ENCODE data around the gene HS6ST2. TPM values are rescaled to one million over a fixed set of nuclear protein-coding genes. Genes with fewer than 3 reads are reported as not detected.
A peak's percentile ranks its signal among the peaks of the same experiment; 100 is the strongest.

HS6ST2 gene
- total RNA-seq, 1 donor from 2014 or later = 1.2 TPM

DNA sequence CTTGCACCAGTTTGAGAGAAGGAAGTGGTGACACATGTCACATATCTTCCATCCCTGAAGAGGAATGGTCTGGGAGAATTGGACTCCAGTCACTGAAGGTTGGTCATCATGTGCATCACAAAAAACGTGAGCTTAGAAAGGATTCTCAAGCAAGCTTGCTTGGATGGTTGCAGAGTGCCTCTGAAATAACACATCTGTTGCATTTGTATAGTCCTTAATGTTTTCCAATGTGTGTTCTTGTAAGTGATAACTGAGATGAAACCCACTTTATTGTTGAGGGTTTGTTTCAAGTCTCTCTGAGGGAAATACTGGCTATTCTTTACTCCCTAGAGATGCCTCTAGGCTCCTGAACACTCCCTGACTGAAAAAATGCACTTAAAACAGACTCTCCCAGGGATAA, 285.1 kb downstream of the HS6ST2 start:
- no peak for DNase-seq (ENCODE audit: low spot score)

DNA sequence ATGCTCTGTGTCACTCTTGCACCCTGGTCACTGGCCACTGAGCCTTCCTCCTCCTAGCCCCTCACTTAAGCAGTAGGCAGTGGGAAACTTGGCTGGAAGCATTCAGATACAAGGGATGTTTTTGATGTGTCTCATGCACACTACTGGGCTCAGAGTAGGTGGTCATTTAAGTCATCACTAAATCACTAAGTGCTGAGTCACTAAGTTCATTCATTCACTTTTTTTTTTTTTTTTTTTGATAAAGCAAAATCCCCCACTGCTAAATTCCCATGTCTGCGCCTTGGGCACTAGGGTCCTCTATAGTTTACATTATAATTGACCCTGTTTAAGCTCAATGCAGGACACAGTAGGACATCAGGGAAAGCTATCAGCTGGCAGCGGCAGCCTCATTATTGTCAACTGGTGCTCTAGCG, 287.2 kb downstream of the HS6ST2 start:
- DNase-seq (ENCODE audit: low spot score) = no peak

DNA sequence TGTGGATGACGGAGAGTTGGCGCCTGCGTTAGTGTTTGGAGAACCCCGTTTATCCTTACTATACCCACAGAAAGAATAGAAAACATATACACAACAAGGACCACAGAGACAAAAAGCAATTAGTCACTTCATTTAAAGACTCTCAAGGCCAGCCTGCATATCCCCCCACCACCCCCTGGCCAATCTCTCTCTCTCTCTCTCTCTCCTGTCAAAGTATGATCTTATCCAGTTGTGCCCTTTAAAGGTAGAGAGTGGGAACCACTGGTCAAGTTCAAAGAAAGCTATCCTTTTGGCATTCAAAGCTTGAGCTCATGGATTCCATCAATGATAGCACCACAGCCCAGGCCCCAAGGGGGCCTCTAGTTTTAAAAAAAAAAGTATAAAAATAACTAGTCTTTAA, 289.3 kb downstream of the HS6ST2 start:
- DNase-seq (ENCODE audit: low spot score) = no peak

DNA sequence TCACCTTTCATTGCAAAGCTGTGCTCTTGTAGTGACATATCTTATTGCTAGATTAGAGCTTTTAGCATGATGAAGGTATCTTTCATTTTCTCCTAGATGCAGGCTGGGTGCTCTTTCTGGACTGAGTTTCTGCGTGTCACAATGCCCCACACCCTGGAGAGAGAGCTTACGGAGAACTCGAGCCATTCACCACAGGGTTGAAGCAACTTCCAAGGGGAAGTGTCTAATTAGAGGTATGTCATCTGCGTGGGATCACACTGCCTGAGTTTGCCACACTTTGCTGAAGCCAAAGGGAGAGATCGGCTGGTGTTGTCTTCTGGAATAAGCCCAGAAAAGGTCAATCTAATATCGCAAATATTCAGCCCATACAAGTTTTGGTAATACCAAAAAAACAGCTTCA, 290.3 kb downstream of the HS6ST2 start:
- DNase-seq (ENCODE audit: low spot score) = no peak

DNA sequence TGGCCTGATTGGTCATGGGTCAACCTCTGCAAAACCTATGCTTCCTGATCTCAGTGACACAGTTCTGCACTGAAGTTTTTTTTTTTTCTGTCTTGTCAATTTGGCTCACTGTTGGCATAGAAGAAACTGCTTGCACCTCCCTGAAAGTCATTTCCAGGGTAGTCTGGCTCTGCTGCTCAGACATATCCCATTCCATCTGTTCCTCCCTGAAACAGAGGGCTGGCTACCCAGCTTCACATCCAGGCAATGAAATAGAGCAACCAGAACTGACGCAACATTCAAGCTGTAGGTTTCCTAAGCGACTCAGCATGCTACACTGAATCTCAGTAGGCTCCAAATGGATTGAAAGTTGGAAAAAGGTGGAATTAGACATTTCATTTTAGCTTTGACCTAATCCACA, 292.8 kb downstream of the HS6ST2 start:
- DNase-seq (ENCODE audit: low spot score) = no peak

DNA sequence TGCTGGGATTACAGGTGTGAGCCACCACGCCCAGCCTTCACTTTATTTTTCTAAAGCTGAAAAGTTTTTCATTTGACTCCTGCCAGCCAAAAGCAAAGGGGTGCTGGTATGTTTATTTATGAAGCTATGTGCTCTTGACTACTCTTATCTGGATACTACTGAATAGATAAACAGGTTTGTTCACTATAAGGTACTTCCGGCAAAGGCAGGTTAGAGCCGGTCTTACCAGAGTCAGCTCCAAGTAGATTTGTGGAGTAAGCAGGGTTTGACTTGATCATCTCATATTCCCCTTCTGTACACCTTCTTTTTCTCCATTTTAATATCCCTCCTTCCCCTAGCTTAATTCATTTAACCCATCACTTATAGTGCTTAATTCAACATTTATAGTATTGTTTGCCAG, 294.2 kb downstream of the HS6ST2 start:
- DNase-seq (ENCODE audit: low spot score) = no peak

DNA sequence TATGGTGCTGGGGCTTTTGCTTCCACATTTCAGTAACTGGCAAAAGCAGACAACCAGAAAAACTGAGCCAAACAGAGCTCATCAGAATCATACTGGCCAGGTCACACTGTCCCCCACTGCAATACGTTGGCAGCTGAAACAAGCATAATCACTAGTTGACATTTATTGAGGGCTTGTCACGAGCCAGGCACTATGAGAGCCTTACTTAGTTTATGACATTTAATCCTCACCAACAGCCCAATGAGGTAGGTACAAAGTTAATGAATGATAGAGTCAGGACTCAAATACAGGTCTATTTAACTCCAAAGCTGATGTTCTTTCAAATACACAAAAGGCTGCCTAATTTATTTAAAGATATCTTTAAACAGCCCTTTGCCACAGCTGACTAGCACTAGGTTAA, 295.6 kb downstream of the HS6ST2 start:
- DNase-seq (ENCODE audit: low spot score) = no peak

DNA sequence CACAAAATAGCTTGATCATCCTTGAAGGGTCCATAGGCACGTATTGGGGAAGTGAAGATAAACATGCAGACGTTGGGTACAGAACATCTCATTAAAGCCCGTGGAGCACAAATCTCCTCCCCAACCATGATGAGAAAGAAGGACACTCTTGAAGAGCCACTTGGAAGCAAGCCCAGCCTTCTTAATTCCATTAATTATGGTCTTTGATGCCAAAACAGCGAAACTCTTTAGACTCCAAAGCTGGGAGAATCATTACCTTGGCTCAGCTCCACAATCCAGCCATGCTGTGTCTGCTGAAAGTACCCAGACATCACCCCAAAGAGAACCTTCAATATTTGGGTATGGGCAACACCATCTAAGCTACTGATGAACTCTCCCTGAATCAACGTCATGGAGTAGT, 300.6 kb downstream of the HS6ST2 start:
- DNase-seq (ENCODE audit: low spot score) = no peak

DNA sequence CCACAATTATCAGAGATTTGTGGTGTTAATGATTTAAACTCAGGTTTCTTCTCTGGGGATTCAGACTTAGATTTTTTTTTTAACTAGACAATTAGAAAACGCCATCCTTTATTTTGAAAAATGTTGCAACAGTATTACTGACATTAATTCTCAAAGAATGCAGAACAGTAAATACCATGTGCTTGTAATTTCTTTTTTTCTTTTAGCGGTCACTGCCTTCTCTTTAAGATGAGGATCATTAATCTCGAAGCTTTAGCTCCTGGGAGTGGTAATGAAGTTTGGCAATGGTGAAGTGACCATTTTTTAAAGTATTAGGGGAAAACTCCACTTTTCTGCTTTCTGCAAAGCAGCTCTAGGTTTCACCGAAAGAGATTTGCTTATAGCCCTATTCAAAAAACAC, 305.6 kb downstream of the HS6ST2 start:
- no peak for DNase-seq (ENCODE audit: low spot score)

DNA sequence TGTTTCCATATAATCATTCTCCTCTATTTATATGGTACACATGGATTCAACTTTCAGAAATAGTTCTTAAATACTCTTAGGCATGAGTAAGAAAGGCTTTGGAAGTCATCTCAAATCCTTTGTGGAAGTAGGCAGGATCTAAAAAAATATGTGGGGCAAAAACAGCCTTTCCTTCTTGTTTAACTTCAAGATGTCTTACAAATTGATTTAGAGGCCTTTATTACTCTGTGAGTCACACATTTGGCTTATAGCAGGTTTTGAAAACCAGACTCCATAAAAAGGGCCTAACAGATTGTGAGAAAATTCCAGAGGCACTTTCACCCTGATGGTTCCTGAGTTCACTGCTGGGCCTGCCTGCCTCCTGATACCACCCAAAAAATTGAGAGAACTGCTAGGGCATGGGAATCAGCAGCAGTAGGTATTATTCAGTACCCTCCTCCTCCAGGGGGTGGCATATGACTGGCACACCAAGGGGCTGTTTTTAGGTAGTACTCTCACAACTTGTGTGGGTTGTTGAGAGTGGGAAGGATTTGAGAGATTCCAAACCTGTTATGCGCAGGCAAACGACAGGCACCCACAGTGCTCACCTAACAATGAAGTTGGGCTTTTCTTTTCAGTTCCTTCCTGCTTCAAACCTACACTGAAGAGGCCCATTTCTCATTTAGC, 306.9 kb downstream of the HS6ST2 start:
- DNase-seq (ENCODE audit: low spot score) = no peak

DNA sequence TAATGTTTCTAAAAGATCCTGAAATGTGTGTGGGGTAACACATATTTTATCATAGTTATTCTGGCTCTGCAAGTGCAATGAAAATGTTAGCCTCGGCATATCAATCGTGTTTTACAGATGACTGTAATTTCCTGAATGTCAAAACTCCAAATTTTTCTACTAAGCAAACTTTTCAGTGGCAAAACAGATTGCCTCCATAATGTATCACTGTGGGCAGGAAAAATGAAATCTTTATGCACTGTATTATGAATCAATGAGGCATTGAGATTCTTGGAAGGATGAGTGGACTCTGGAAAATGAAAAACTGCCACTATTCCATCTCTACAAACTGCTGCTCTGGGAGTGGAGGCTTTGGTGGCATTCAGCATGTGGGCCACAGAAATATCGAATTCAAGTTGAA, 309.5 kb downstream of the HS6ST2 start:
- DNase-seq (ENCODE audit: low spot score) = no peak

DNA sequence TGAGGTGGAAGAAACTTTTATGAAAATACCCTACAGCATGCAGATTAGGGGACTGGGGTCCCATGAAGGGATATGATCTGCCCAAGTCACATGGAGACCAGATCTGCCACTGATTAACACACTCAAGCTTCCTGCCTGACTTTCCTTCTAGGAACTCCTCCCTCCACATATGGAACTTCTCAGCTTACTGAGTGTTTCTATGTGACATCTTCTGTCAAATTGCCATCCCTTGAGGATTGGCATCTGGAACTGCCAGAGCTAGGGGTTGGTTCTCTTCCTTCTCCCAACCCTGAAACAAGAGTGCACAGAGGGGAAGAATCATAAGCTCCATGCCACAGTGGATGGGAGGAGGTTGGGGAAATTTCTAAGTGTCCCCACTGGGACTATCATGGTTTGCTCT, 319.0 kb downstream of the HS6ST2 start:
- DNase-seq (ENCODE audit: low spot score) = no peak

DNA sequence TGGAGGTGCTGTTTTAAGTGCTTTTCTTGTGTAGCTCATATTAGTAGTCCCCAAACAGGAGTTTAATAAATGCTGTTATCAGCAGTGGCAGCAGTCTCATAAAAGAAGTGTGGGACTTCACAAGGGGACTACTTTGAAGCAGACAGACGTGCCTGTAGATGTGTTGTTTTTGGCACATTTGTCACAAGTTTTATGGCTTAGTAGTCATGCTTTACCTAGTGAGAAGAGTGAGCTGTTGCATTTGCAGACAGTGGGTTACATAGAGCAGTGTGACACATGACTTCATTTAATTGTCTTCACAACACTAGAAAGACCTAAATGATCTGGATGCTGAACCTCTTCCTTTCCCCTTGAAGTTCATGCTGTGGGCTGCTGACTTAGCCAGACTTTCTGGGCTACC, 320.1 kb downstream of the HS6ST2 start:
- no peak for DNase-seq (ENCODE audit: low spot score)

DNA sequence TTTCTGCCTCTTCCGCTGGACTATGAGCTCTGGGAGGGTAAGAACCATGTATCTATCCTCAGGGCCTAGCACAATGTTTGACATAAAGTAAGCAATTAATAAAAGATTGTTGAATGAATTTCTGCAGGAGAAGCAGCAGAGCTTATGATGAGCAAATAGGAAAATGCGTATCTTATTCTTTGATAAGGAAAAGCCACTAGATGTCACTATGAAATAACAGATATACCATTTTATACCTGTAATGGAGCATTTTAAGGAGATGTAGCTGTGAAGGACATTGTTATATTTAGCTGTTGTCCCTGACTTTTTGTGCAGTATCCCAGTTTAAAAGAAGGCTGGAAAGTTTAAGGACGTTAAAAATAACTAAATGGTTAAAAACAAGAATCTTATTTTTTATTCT, 322.3 kb downstream of the HS6ST2 start:
- no peak for DNase-seq (ENCODE audit: low spot score)

DNA sequence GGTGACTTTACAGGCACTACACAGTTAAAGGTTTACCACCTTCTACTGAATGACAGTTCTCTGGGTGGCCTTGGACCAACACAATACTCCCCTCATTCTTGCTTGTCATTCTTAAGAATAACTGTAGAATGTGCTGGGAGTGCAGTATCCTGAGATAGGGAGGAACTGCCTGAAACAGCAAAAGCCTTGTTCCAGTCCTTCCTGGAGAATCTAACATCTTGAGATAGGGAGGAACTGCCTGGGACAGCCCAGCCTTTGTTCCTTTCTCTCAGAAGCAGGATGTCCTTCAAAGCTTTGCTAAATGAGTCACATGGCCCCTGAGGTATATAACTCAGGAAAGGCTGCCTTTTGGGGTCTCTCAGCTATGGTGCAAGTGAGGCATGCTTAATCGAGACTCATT, 323.9 kb downstream of the HS6ST2 start:
- no peak for DNase-seq (ENCODE audit: low spot score)

DNA sequence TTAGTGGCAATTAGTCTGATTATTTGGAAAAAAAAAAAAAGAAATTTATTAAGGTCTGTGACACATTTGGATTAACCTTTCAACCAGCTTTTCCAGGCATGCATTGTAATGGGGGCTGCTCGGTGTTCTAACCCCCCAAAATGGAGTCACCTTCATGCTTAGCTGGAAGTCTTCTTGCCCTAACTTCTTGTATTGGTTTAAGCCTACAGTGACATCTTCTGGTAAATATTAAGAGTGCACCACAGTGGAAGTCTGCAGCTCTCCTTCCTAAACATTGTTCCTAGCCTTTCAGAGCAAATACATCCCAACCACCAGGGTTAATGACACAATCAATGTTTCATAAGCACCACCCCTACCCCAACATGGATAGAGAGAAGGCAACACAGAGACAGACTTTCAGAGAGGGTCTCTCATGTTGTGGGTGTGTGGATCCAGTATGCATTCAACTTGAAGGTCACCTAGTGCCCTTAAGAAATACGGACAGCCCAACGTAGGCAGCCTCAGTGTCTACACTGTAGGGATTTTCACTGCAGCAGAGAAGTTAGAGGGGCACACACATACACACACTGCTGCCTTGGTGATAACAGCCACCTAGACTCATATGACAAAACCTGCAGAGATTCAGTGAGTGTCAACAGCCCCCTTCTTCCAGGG, 326.7 kb downstream of the HS6ST2 start:
- DNase-seq (ENCODE audit: low spot score) = no peak

DNA sequence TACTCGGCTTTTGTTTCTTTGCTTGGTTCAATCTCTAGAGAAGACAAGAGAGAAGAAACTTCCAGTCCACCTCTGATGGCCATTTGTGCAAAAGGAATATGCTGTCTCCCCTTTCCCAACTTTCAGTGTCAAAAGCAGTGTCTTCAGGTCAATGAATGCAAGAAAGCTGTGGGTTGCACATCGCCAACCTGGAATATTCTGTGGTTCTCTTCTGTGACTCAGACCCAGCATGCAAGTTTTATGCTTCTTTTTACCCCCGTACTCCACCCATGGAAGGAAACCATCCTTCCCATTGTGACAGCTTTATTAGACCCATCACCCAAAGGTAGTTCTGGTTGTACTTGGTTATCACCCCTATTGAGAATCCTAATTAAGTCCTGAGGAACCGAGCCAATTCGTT, 334.0 kb downstream of the HS6ST2 start:
- no peak for DNase-seq (ENCODE audit: low spot score)

DNA sequence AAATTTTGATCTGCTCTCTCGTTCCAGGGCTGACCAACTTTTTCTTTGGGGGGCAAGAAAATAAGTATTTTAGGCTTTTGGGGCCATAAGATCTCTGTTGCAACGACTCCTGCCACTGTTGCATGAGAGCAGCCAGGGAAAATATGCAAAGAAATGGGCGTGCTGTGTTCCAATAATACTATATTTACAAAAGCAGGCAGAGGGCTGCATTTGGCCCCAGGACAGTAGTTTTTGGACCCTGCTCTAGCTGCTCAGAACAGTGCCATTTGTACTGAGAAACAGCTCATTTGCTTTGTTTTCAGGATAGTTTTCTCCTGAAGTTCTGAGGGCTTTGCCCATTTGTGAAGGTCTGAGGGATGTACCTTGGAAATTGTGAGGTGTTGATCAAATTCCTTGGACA, 334.5 kb downstream of the HS6ST2 start:
- no peak for DNase-seq (ENCODE audit: low spot score)

DNA sequence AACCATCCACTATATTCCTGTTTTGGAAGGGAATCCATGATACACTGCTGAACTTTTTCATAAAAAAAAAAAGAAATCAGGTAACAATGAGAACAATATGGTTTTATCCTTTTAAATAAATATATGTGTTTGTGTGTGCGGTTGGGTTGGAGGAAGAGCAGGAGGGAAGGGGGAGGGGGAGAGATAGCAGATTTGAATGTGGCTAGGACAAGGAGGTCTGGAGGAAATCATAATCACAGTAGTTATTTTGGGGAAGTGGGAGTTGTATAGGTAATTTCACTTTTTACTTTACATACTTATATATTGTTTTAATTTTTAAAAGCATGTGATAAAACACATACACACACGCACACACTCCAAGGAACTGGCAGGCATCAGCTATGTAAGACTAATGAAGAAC, 335.1 kb downstream of the HS6ST2 start:
- no peak for DNase-seq (ENCODE audit: low spot score)

DNA sequence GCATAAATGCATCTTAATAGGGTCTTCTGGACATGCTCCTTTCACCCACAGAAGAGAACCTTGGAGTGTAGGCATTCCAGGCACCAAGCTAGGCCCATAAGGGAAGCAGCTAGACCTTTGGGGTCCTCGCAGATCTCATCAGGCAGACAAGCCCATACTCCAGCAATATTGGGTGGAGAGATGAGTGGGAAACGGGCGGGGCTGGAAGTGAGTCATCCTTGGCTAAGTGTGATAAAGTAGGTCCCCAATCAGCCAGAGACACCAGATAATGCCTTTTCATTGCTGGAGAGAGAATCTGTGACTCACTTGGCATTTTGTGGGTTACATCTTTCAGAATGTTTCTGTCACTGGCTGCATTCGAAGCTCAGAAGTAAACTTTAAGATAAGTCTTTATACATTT, 336.3 kb downstream of the HS6ST2 start:
- no peak for DNase-seq (ENCODE audit: low spot score)

DNA sequence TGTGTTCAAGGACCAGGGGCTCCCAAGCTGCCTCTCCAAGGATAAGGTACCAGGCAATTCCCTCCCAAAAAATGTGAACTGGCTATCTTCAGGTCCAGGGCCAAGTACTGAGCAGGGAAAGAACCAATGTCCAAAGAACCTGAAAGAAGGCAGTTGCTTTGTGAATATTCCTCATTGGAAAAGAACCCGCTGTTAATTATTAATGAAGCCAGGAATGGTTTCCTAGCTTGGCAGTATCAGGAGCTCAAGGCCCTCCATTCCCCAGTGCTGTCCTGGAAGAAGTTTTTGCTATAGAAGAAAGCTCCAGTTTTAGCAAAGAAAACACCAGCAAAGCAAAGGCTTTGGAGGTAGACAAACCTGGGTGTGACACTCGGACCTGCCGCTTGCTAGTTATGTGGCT, 339.6 kb downstream of the HS6ST2 start:
- DNase-seq (ENCODE audit: low spot score) = no peak

DNA sequence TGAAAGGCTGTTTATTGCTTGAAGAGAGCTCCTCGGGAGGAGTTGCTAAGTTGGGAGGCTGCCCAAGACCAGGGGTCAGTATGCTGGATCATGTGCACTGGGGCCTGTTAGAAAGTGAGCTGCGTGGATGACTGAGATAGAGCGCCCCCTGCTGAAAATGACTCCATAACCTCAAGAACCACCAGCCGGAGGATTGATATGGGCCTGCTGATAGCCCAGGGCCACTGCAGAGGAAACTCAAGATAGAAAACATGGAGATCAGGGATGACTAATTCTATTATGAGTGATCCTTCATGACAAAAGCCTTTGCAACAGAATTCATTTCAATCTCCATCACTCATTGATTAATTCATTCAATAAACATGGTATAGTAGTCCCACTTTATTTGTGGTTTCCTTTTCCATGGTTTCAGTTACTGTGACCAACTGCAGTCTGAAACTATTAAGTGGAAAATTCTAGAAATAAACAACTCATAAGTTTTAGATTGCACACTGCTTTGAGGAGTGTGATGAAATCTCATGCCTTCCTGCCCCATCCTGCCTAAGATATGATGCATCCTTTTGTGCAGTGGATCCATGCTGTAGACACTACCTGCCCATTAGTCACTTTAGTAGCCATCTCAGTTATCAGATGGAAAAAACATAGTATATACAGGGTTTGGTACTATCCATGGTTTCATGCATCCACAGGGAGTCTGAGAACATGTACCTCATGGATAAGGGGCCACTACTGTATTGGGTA, 342.9 kb downstream of the HS6ST2 start:
- peak; percentile 32 for DNase-seq (ENCODE audit: low spot score)

DNA sequence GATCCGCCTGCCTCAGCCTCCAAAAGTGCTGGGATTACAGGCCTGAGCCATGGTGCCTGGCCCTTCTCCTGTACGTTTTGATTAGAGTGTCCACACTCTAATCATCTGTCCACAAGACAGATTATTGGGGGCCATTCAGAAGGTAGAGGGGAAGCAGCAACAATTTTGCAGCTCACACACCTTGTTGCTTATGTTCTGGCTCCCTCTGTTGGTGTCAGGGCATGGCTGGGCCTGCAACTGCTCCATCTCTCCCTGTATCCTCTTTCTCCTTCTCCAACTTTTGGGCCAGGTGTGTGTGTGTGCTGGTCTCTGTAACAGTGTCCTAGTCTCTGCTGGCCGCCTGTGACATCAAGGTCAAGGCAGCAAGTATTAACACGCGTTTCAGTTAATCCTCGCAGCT, 344.1 kb downstream of the HS6ST2 start:
- no peak for DNase-seq (ENCODE audit: low spot score)
